ENCODE measurements around the gene ABCC9. TPM values are rescaled to one million over a fixed set of nuclear protein-coding genes. Genes with fewer than 3 reads are reported as not detected.

Gene ABCC9
- total RNA-seq, 1 donor from 2014 or later = 27.5 TPM

DNA sequence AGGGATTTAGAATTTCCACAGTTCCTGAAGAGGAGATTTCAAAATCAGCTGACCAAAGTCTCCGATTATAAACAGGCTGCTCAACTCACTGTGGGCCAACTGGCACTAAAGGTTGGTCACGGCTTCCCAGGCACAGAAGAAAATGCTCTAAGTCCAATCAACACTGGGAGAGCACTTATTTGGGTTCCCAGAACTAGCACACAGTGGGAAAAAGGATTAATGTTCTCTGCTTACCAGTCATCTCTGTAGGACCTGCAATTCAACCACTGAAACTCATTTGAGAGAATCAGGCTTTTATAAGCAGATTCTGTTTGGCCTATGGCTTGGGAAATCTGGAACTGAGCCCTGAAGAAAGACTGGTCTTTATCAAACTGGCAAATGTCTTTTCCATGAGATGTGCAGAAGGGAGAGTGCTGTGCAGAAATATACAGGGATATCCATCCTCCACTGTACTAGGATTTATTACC is 49.4 kb downstream of the ABCC9 start:
- no peaks in the 10 kb centered on the region for H3K27me3 ChIP-seq (ENCODE audit: low read depth)
- DNase-seq = no peak
- ATAC-seq = peak; percentile 28 to 32
- TF ChIP-seq, protein P1, sequence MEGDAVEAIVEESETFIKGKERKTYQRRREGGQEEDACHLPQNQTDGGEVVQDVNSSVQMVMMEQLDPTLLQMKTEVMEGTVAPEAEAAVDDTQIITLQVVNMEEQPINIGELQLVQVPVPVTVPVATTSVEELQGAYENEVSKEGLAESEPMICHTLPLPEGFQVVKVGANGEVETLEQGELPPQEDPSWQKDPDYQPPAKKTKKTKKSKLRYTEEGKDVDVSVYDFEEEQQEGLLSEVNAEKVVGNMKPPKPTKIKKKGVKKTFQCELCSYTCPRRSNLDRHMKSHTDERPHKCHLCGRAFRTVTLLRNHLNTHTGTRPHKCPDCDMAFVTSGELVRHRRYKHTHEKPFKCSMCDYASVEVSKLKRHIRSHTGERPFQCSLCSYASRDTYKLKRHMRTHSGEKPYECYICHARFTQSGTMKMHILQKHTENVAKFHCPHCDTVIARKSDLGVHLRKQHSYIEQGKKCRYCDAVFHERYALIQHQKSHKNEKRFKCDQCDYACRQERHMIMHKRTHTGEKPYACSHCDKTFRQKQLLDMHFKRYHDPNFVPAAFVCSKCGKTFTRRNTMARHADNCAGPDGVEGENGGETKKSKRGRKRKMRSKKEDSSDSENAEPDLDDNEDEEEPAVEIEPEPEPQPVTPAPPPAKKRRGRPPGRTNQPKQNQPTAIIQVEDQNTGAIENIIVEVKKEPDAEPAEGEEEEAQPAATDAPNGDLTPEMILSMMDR (IDR thresholded peaks at IDR 0.05) = no peak
- H3K36me3 ChIP-seq = no peaks in the 10 kb centered on the region
- H3K4me1 ChIP-seq = no peaks in the 10 kb centered on the region
- H3K27ac ChIP-seq = peak overlapping the region; percentile 24
- H3K4me3 ChIP-seq = no peak overlapping the region
- no peaks in the 10 kb centered on the region for H3K9me3 ChIP-seq
- intact Hi-C loops (cut with DNase I) = no loop called here

DNA sequence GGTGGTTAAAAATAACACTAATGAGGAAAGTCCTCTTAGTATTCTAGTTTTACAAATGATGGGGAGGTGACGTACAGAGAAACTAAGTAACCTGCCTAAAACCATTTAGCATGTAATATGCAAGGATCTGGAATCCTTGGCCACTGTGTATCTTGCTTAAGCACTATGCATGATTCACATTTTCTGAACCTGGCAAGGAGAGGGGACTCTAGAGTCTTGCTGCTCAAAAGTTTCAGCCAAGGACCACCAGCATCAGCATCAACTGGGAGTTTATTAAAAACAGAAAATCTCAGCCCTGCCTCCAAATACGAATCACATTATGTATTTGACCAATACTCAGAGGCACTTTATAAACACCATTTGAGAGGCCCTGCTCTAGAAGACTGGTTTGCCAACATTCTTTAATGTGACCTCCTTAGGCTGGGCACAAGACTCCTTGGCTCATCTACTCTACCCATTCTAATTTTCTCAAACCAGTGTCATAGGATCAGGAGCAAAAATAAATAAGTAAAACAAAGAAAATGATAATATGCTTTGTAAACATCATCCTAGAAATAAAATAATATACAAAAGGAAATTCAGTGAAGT is 52.9 kb downstream of the ABCC9 start:
- no peak for DNase-seq
- Histone ChIP-seq H3K27ac (no peak overlapping the region), H3K27me3 (ENCODE audit: low read depth) (no peaks in the 10 kb centered on the region), H3K4me3 (no peak overlapping the region), H3K9me3 (no peaks in the 10 kb centered on the region), H3K36me3 (no peaks in the 10 kb centered on the region), H3K4me1 (no peaks in the 10 kb centered on the region)
- TF ChIP-seq, protein P1 (IDR thresholded peaks at IDR 0.05) = no peak
- intact Hi-C loops (cut with DNase I) = no loop called here
- ATAC-seq = peak; percentile 80 to 81

DNA sequence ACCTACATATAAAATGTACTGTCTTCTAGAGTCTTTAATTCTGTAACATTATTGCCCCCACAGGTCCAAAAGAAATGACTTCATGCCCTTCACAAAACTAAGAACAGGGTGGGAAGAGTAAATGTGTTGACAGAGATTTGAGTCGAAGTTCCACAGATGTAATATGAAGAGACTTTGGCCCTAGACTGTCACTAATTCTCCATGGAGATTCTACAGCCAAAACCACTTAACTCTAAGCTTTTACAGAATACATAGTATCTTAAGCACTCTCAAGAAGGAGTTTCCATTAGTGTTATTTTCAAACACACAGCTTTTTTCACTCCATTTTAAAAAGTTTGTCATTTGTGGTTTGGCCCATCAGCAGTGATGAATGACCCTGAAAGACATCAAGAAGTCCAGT is 56.3 kb downstream of the ABCC9 start:
- Histone ChIP-seq H3K4me1 (peaks cover 5% of the 10 kb centered on the region), H3K36me3 (no peaks in the 10 kb centered on the region), H3K27ac (no peak overlapping the region), H3K4me3 (no peak overlapping the region), H3K9me3 (no peaks in the 10 kb centered on the region), H3K27me3 (ENCODE audit: low read depth) (no peaks in the 10 kb centered on the region)
- TF ChIP-seq, protein P1 (IDR thresholded peaks at IDR 0.05) = no peak
- no peak for DNase-seq
- intact Hi-C loops (cut with DNase I) = no loop called here
- ATAC-seq = no peak

DNA sequence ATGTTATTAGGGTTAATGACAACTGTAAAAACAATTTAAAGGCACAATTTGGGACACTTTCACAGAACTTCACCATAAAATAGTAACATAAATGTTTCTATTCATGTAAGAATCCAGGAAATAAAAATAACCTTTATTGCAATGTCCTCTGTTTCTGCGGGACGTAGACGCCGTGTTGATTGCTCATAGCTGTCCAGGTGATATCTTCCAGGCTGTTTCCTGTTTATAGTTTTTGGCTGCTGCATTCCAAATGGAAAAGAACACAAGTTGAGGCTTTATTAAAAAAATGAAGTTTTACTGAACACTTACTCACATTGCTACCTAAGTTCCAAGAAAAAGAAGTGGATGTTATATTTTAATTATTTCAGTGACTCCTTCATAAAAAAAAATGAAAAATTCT is 58.6 kb downstream of the ABCC9 start:
- DNase-seq (no peak), ATAC-seq (no peak)
- H3K4me3 ChIP-seq = no peak overlapping the region
- TF ChIP-seq, protein P1 (IDR thresholded peaks at IDR 0.05) = no peak
- H3K27me3 ChIP-seq (ENCODE audit: low read depth) = no peaks in the 10 kb centered on the region
- no peak overlapping the region for H3K27ac ChIP-seq
- H3K4me1 ChIP-seq = peaks cover 5% of the 10 kb centered on the region
- no peaks in the 10 kb centered on the region for H3K36me3 ChIP-seq
- H3K9me3 ChIP-seq = no peaks in the 10 kb centered on the region
- intact Hi-C loops (cut with DNase I) = no loop called here

DNA sequence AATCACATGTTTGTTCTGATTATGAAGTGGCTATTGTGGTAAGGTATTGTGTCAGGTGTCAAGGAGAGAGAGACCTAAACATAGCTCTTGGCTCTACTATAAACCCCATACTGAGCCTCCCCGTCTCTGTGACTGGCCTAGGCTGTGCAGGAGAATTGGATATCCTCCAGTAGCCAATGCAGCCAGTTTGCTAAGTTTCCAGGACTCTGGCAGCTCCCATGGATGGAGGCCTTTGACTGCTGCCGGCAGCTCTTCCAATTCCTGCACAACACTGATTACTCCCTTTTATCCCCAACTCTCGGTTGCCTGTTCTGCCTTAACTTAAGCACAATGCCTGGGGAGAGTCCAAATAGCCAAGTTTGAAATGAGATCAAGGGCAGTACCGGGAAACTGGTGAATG is 59.3 kb downstream of the ABCC9 start:
- TF ChIP-seq, protein P1 (IDR thresholded peaks at IDR 0.05) = no peak

More for the DNA sequence above, 59.3 kb downstream of the ABCC9 start:
- Histone ChIP-seq H3K4me3 (no peak overlapping the region), H3K9me3 (no peaks in the 10 kb centered on the region), H3K36me3 (no peaks in the 10 kb centered on the region), H3K27ac (no peak overlapping the region), H3K4me1 (peaks cover 5% of the 10 kb centered on the region), H3K27me3 (ENCODE audit: low read depth) (no peaks in the 10 kb centered on the region)
- intact Hi-C loops (cut with DNase I) = no loop called here
- DNase-seq (no peak), ATAC-seq (peak; percentile 69)
